Parathyroid adenoma (tissue), 2 donors: ENCODE results near the gene NPB.

ENCODE experiments used
- H2AFZ ChIP-seq: fragments of 300-600 bp; sonication (generic); one replicate; pipeline ENCODE4 v1.7.0; 2017; ENCODE audit warnings: antibody characterized with exemption, mild to moderate bottlenecking
- H3K27ac ChIP-seq: fragments of 300-600 bp; sonication (generic); one replicate; pipeline ENCODE4 v1.7.0; 2017
- H3K27me3 ChIP-seq: fragments of 300-600 bp; sonication (generic); one replicate; pipeline ENCODE4 v1.7.0; 2017; ENCODE audit warnings: low read length; ENCODE audit not compliant: control insufficient read depth, insufficient read depth
- H3K36me3 ChIP-seq: fragments of 300-600 bp; sonication (generic); one replicate; pipeline ENCODE4 v1.7.0; 2017; ENCODE audit warnings: low read length; ENCODE audit not compliant: control insufficient read depth, insufficient read depth
- H3K4me1 ChIP-seq: fragments of 300-600 bp; sonication (generic); one replicate; pipeline ENCODE4 v1.7.0; 2017; ENCODE audit warnings: control low read depth
- H3K4me2 ChIP-seq: fragments of 300-600 bp; sonication (generic); one replicate; pipeline ENCODE4 v1.7.0; 2017; ENCODE audit warnings: low read length
- H3K4me3 ChIP-seq: fragments of 300-600 bp; sonication (generic); one replicate; pipeline ENCODE4 v1.7.0; 2017; ENCODE audit warnings: low read depth, low read length
- H3K79me2 ChIP-seq: fragments of 300-600 bp; sonication (generic); one replicate; pipeline ENCODE4 v1.7.0; 2017; ENCODE audit warnings: control low read depth
- H3K9ac ChIP-seq: fragments of 300-600 bp; sonication (generic); one replicate; pipeline ENCODE4 v1.7.0; 2017; ENCODE audit warnings: mild to moderate bottlenecking
- H3K9me3 ChIP-seq: fragments of 300-600 bp; sonication (generic); one replicate; pipeline ENCODE4 v1.7.0; 2017; ENCODE audit warnings: low read length; ENCODE audit not compliant: control insufficient read depth
- CTCF ChIP-seq: fragments of 300-600 bp; sonication (generic); IDR thresholded peaks from one replicate; pipeline ENCODE4 v1.7.0; 2017; ENCODE audit warnings: antibody characterized with exemption, mild to moderate bottlenecking
- donor health status: primary hyperparathyroidism.

Gene NPB

GRCh38 chr17:81898885-81899284, 3.2 kb upstream of the NPB start:
- Histone ChIP-seq H2AFZ (no peak overlapping the region), H3K27me3 (no peaks in the 10 kb centered on the region), H3K36me3 (no peaks in the 10 kb centered on the region), H3K4me2 (no peak overlapping the region), H3K9me3 (no peaks in the 10 kb centered on the region), H3K9ac (no peak overlapping the region), H3K4me3 (no peak overlapping the region), H3K4me1 (no peaks in the 10 kb centered on the region), H3K27ac (no peak overlapping the region), H3K79me2 (no peaks in the 10 kb centered on the region)
- no peak for TF ChIP-seq CTCF

- H3K27ac ChIP-seq, result no peak overlapping the region
- H3K4me1 ChIP-seq, result no peaks in the 10 kb centered on the region
- H3K9ac ChIP-seq, result no peak overlapping the region
- no peak overlapping the region for H3K4me2 ChIP-seq
- H3K4me3 ChIP-seq, result no peak overlapping the region
- no peak overlapping the region for H2AFZ ChIP-seq
- no peaks in the 10 kb centered on the region for H3K79me2 ChIP-seq
- H3K27me3 ChIP-seq, result no peaks in the 10 kb centered on the region
- no peak for TF ChIP-seq CTCF
- no peaks in the 10 kb centered on the region for H3K9me3 ChIP-seq
- no peaks in the 10 kb centered on the region for H3K36me3 ChIP-seq
Measured at GRCh38 chr17:81899514-81900166, 2.4 kb upstream of the NPB start.

- Histone ChIP-seq H3K9me3 (no peaks in the 10 kb centered on the region), H3K36me3 (no peaks in the 10 kb centered on the region), H3K27ac (no peak overlapping the region), H2AFZ (no peak overlapping the region), H3K79me2 (no peaks in the 10 kb centered on the region), H3K27me3 (no peaks in the 10 kb centered on the region), H3K4me1 (no peaks in the 10 kb centered on the region), H3K9ac (no peak overlapping the region), H3K4me2 (no peak overlapping the region), H3K4me3 (no peak overlapping the region)
- TF ChIP-seq CTCF, result no peak
Measured at GRCh38 chr17:81900181-81900820, 1.7 kb upstream of the NPB start.

- Histone ChIP-seq H3K4me3 (no peak overlapping the region), H3K27me3 (no peaks in the 10 kb centered on the region), H2AFZ (no peak overlapping the region), H3K36me3 (no peaks in the 10 kb centered on the region), H3K4me2 (no peak overlapping the region), H3K9ac (no peak overlapping the region), H3K79me2 (no peaks in the 10 kb centered on the region), H3K4me1 (no peaks in the 10 kb centered on the region), H3K9me3 (no peaks in the 10 kb centered on the region), H3K27ac (no peak overlapping the region)
- TF ChIP-seq CTCF, result no peak
Measured at GRCh38 chr17:81901167-81902022, 643 bp upstream of the NPB start.
